Left lung (tissue), 10 donors: Measurements from ENCODE around the gene LAPTM4A. TPM values are rescaled to one million over a fixed set of nuclear protein-coding genes. Genes with fewer than 3 reads are reported as not detected.
"Not testable (repeated sequence)": the region's sequence is repeated elsewhere in the genome, so short reads cannot be mapped to it uniquely, and the experiment has no call there.

Experiments
- ATAC-seq: fragments of 200-7000 bp; cut with Tn5 transposase; one replicate; pipeline ENCODE4 v1.9.1; 2020; ENCODE audit warnings: moderate library complexity
- DNase-seq, 4 donors: peaks; one replicate each; pipeline ENCODE4 v3.0.0-alpha.2; 2013 to 2020
- H3K27ac ChIP-seq, 2 donors: fragments of 200-600 bp; sonication (generic) in 1 of 2; one replicate each; pipeline versions ENCODE4 v1.5.0 to v1.8.0; 2020 to 2021
- H3K27me3 ChIP-seq, 2 donors: fragments of 200-600 bp; sonication (generic) in 1 of 2; one replicate each; pipeline versions ENCODE4 v1.5.0 to v1.8.0; 2020 to 2021
- H3K36me3 ChIP-seq, 2 donors: fragments of 200-600 bp; sonication (generic) in 1 of 2; one replicate each; pipeline versions ENCODE4 v1.5.0 to v1.8.0; 2020 to 2021
- H3K4me1 ChIP-seq, 2 donors: fragments of 200-600 bp; one replicate each; pipeline ENCODE4 v1.8.0; 2021
- H3K4me3 ChIP-seq, 2 donors: fragments of 200-600 bp; sonication (generic) in 1 of 2; one replicate each; pipeline versions ENCODE4 v1.5.0 to v1.8.0; 2020 to 2021; ENCODE audit warnings: mild to moderate bottlenecking in 1 of 2
- H3K9me3 ChIP-seq, 2 donors: fragments of 200-600 bp; sonication (generic) in 1 of 2; one replicate each; pipeline versions ENCODE4 v1.5.0 to v1.8.0; 2020 to 2021
- intact Hi-C, 2 donors: fragments of 100-400 bp; cut with DNase I; formaldehyde crosslinking; loops; one replicate each; pipeline versions ENCODE4 v1.11.2 to v1.14.2; 2022
- polyA plus RNA-seq, 6 donors: library from polyadenylated mRNA; unstranded; fragments of 120-200 nt; gene quantifications; one replicate each; pipeline ENCODE4 v1.2.1, GENCODE V29; 2013; ENCODE audit not compliant: insufficient read length in 6 of 6
- total RNA-seq, 2 donors: library from RNA; stranded (reverse); fragmentation: NEBNext Ultra II Directional; extraction: Animal tissue kit (Norgen Biotek cat#: 25700); gene quantifications; one replicate each; pipeline ENCODE4 v1.2.1, GENCODE V29; 2021
- TF ChIP-seq, protein P1 (sequence below), 2 donors: fragments of 200-600 bp; sonication (generic) in 1 of 2; IDR thresholded peaks; one replicate each; pipeline versions ENCODE4 v1.5.0 to v1.8.0; 2021; ENCODE audit warnings: antibody characterized with exemption in 2 of 2
- donor health status: DM: no; HTN: yes; CAD: no.
- donor health status: DM: no; HTN: no; CAD: no.

The LAPTM4A gene
- total and polyA plus RNA-seq, 8 donors, result 220 to 531 (median 464) TPM

DNA sequence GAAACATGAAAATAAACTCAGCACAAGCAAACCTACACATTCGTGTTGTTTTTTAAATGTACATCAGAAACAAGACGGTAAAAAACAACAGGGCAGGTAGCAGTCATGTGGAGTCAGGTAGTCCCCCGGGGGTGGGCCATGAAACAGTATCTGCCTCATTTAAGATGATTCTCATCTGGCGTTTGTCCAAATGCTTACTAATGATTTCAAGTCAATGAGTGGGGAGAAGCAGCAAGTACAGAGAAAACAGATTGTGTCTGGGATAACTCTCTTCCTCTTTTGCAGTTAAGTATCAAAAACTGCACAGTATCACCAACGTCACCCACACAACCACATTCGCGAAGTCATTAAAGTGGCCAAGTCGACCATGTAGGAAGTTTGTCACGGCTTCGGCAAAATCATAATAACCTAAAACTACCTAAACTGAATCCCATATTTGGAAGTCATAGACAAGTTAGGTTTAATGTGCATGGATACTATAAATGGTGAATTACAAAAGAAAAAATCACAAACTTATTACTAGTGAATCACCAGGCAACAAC is 1.3 kb downstream of the LAPTM4A start:
- TF ChIP-seq, protein P1, sequence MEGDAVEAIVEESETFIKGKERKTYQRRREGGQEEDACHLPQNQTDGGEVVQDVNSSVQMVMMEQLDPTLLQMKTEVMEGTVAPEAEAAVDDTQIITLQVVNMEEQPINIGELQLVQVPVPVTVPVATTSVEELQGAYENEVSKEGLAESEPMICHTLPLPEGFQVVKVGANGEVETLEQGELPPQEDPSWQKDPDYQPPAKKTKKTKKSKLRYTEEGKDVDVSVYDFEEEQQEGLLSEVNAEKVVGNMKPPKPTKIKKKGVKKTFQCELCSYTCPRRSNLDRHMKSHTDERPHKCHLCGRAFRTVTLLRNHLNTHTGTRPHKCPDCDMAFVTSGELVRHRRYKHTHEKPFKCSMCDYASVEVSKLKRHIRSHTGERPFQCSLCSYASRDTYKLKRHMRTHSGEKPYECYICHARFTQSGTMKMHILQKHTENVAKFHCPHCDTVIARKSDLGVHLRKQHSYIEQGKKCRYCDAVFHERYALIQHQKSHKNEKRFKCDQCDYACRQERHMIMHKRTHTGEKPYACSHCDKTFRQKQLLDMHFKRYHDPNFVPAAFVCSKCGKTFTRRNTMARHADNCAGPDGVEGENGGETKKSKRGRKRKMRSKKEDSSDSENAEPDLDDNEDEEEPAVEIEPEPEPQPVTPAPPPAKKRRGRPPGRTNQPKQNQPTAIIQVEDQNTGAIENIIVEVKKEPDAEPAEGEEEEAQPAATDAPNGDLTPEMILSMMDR (IDR thresholded peaks at IDR 0.05), result no peak
- H3K27ac ChIP-seq, result peak overlapping the region; percentile 98 to 99
- H3K27me3 ChIP-seq, result no peaks in the 10 kb centered on the region
- peak overlapping the region; percentile 61 to 76 for H3K4me3 ChIP-seq
- ATAC-seq (peak; percentile 2), DNase-seq (peak in 3 of 4 donors; percentile 48 to 72 (median 49))
- peaks cover 17 to 56% of the 10 kb centered on the region in 2 donors for H3K4me1 ChIP-seq
- H3K9me3 ChIP-seq, result no peaks in the 10 kb centered on the region
- intact Hi-C loops, result no loop called here
- H3K36me3 ChIP-seq, result no peaks in the 10 kb centered on the region

DNA sequence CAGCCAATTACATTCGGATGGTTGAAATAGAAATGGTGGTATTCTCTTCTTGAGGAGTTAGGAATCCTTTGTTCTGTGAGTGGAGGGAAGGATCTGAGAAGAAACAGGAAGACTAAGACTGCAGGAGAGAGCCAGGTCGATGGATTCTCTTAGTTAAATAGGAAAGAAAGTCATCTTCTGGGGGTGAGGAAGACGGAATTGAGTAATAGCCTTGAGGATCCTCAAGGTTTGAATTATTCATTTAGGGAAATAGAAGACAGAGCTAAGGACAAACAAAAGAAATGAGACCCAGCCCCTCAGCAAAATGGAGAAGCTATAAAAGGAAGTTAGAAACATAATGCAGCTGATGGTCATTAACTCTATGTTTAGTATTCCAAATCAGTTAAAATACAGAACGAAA is 1.8 kb downstream of the LAPTM4A start:
- Histone ChIP-seq H3K4me3 (peak overlapping the region; percentile 61 to 76), H3K27me3 (no peaks in the 10 kb centered on the region), H3K4me1 (peaks cover 17 to 60% of the 10 kb centered on the region in 2 donors), H3K9me3 (no peaks in the 10 kb centered on the region), H3K27ac (peak overlapping the region; percentile 98 to 99), H3K36me3 (no peaks in the 10 kb centered on the region)
- intact Hi-C loops, result no loop called here
- TF ChIP-seq, protein P1 (IDR thresholded peaks at IDR 0.05), result no peak
- ATAC-seq (no peak), DNase-seq (peak in 1 of 4 donors; percentile 30)

DNA sequence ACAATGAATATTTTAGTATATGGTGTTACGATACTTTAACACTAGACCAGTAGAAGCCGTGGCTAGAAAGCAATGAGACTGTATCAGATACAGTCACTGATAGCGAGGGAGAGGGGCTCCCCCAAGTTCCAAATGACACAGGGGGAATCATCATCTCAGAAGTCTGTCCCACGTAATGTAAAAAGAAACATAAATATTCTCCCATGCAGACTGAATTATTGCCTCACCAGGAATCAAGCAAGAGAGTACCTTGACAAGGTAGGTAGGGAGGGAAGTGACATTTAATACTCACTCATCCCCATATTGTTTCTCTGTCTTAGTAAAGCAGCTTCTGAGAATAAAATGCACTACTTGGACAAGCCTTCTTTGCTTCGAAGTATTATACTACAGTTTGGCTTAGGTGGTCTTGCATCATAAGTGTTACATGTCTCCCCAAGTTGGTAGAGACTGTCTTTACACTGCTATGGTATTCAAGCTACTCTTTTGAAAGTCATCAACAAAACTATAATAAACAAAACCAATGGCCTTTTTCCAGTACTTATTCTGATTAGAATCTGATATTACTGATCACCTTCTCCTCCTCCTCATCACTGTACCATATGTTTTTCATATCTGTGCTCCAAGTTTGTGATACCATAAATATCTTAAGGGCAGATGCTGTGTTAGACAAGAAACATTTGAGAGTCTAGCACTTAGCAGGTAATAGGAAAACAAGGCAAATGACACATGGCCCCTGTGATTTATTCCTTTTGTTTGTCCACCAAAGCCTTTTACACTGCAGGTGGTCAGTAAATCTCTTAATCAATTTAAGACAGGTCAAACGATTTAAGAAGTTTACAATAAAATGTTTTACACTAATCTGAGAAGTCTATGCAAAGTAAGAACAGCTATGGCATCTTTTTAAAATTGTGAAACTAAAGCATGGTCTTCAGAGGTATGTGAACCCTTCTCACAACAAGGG is 2.7 kb downstream of the LAPTM4A start:
- Histone ChIP-seq H3K4me1 (peaks cover 24 to 68% of the 10 kb centered on the region in 2 donors), H3K9me3 (no peaks in the 10 kb centered on the region), H3K27ac (peak overlapping the region; percentile 98 to 99), H3K36me3 (no peaks in the 10 kb centered on the region), H3K4me3 (peak overlapping the region; percentile 61 to 76), H3K27me3 (no peaks in the 10 kb centered on the region)
- intact Hi-C loops, result no loop called here
- TF ChIP-seq, protein P1 (IDR thresholded peaks at IDR 0.05), result no peak
- ATAC-seq (no peak), DNase-seq (no peak)

DNA sequence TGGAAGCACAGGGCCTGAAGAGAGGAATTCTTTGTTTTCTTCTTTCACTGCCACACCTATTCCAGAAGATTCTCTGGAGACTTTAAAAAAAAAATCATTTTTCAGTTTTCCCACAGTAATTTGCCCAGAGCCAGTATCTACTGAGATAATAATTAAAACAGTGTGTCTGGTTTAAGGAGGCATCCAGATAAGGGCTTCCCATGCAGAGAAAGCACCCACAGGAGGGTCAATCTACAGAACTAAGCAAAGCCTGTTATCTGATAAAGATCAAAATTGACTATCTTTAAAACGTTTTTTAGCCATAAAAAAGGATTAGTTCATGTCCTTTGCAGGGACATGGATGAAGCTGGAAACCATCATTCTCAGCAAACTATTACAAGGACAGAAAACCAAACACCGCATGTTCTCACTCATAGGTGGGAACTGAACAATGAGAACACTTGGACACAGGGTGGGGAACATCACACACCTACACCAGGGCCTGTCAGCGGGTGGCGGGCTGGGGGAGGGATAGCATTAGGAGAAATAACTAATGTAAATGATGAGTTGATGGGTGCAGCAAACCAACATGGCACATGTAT is 5.6 kb downstream of the LAPTM4A start:
- intact Hi-C loops, DNase-seq, H3K27ac ChIP-seq, H3K9me3 ChIP-seq, ATAC-seq, H3K27me3 ChIP-seq, H3K4me3 ChIP-seq, H3K36me3 ChIP-seq: not testable (repeated sequence)
- peaks cover 24 to 79% of the 10 kb centered on the region in 2 donors for H3K4me1 ChIP-seq

DNA sequence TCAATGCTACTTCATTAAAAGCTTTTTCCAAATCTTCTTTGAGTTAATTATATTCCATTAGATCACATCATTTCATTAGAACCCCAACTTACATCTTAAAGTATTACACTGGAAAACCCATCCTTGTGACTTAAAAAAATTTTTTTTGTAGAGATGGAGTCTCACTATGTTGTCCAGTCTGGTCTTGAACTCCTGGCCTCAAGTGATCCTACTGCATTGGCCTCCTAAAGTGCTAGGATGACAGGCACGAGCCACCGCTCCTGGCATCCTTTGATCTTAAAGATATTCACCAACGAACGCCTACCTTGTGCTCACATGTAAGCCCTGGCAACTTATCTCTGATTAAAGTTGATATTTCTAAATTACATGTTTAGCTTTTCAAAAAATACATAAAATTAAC is 6.7 kb downstream of the LAPTM4A start:
- TF ChIP-seq, protein P1 (IDR thresholded peaks at IDR 0.05), result no peak
- Histone ChIP-seq H3K36me3 (peaks cover 0 to 12% of the 10 kb centered on the region in 2 donors), H3K27me3 (no peaks in the 10 kb centered on the region), H3K27ac (no peak overlapping the region), H3K4me1 (peaks cover 24 to 80% of the 10 kb centered on the region in 2 donors), H3K9me3 (no peaks in the 10 kb centered on the region), H3K4me3 (no peak overlapping the region)
- no peak for DNase-seq
- intact Hi-C loops, result no loop called here
- no peak for ATAC-seq
